Stomach smooth muscle (tissue), 2 donors: ENCODE data around the gene WDFY4.

ENCODE experiments used
- H3K27ac ChIP-seq: one replicate; pipeline ENCODE4 v1.7.0; 2013; ENCODE audit warnings: mild to moderate bottlenecking, low read length, inconsistent platforms
- H3K27me3 ChIP-seq, 2 donors: one replicate each; pipeline ENCODE4 v1.7.0; 2013; ENCODE audit warnings: low read length in 2 of 2; ENCODE audit not compliant: insufficient read depth in 2 of 2, control insufficient read depth in 1 of 2
- H3K36me3 ChIP-seq, 2 donors: one replicate each; pipeline ENCODE4 v1.7.0; 2013; ENCODE audit warnings: low read length in 2 of 2; ENCODE audit not compliant: control insufficient read depth in 2 of 2, insufficient read depth in 2 of 2
- H3K4me1 ChIP-seq: one replicate; pipeline ENCODE4 v1.7.0; 2013; ENCODE audit warnings: low read length; ENCODE audit not compliant: control insufficient read depth, insufficient read depth
- H3K4me3 ChIP-seq, 2 donors: one replicate each; pipeline ENCODE4 v1.7.0; 2013; ENCODE audit warnings: low read length in 2 of 2
- H3K9ac ChIP-seq, 2 donors: one replicate each; pipeline ENCODE4 v1.7.0; 2013; ENCODE audit warnings: low read length in 2 of 2, mild to moderate bottlenecking in 1 of 2
- H3K9me3 ChIP-seq, 2 donors: one replicate each; pipeline ENCODE4 v1.7.0; 2013; ENCODE audit warnings: low read length in 2 of 2; ENCODE audit not compliant: control insufficient read depth in 2 of 2
- donor health status: healthy.
- donor health status: Pancreatic carcinoma.

The WDFY4 gene

GRCh38 chr10:48973065-48973464, 288.4 kb downstream of the WDFY4 start:
- no peaks in the 10 kb centered on the region for H3K36me3 ChIP-seq
- peaks cover 3 to 4% of the 10 kb centered on the region in 2 donors for H3K27me3 ChIP-seq

GRCh38 chr10:48974510-48975156, 290.0 kb downstream of the WDFY4 start:
- Histone ChIP-seq H3K36me3 (no peaks in the 10 kb centered on the region), H3K9me3 (no peaks in the 10 kb centered on the region), H3K9ac (no peak overlapping the region), H3K4me1 (no peaks in the 10 kb centered on the region), H3K27me3 (peaks cover 0 to 3% of the 10 kb centered on the region in 2 donors), H3K4me3 (no peak overlapping the region), H3K27ac (no peak overlapping the region)

More at GRCh38 chr10:48973065-48973464, 288.4 kb downstream of the WDFY4 start:
- H3K4me3 ChIP-seq, result no peak overlapping the region
- no peaks in the 10 kb centered on the region for H3K9me3 ChIP-seq
- no peaks in the 10 kb centered on the region for H3K4me1 ChIP-seq
- no peak overlapping the region for H3K27ac ChIP-seq
- no peak overlapping the region for H3K9ac ChIP-seq

- H3K9ac ChIP-seq, result no peak overlapping the region
- H3K36me3 ChIP-seq, result no peaks in the 10 kb centered on the region
- H3K27ac ChIP-seq, result no peak overlapping the region
- no peaks in the 10 kb centered on the region for H3K4me1 ChIP-seq
- no peaks in the 10 kb centered on the region for H3K9me3 ChIP-seq
- H3K4me3 ChIP-seq, result no peak overlapping the region
- peaks cover 0 to 3% of the 10 kb centered on the region in 2 donors for H3K27me3 ChIP-seq
These were observed 291.5 kb downstream of the WDFY4 start for GRCh38 chr10:48976196-48976595.

GRCh38 chr10:48978318-48978717, 293.6 kb downstream of the WDFY4 start:
- Histone ChIP-seq H3K27me3 (peaks cover 0 to under 1% of the 10 kb centered on the region in 2 donors), H3K27ac (no peak overlapping the region), H3K4me1 (no peaks in the 10 kb centered on the region), H3K9ac (no peak overlapping the region), H3K36me3 (no peaks in the 10 kb centered on the region), H3K9me3 (no peaks in the 10 kb centered on the region), H3K4me3 (no peak overlapping the region)

- H3K27ac ChIP-seq, result no peak overlapping the region
- no peaks in the 10 kb centered on the region for H3K9me3 ChIP-seq
- no peaks in the 10 kb centered on the region for H3K27me3 ChIP-seq
- no peaks in the 10 kb centered on the region for H3K4me1 ChIP-seq
- H3K9ac ChIP-seq, result no peak overlapping the region
- no peaks in the 10 kb centered on the region for H3K36me3 ChIP-seq
- H3K4me3 ChIP-seq, result no peak overlapping the region
These were observed 296.7 kb downstream of the WDFY4 start for GRCh38 chr10:48981310-48981907.

- no peaks in the 10 kb centered on the region for H3K36me3 ChIP-seq
- H3K4me3 ChIP-seq, result no peak overlapping the region
- no peak overlapping the region for H3K9ac ChIP-seq
These were observed 297.9 kb downstream of the WDFY4 start for GRCh38 chr10:48982584-48982983.

GRCh38 chr10:48983648-48984351, 299.1 kb downstream of the WDFY4 start:
- no peak overlapping the region for H3K27ac ChIP-seq
- no peak overlapping the region for H3K4me3 ChIP-seq
- no peaks in the 10 kb centered on the region for H3K36me3 ChIP-seq
- no peaks in the 10 kb centered on the region for H3K9me3 ChIP-seq
- no peaks in the 10 kb centered on the region for H3K27me3 ChIP-seq
- H3K9ac ChIP-seq, result no peak overlapping the region
- no peaks in the 10 kb centered on the region for H3K4me1 ChIP-seq

More at GRCh38 chr10:48982584-48982983, 297.9 kb downstream of the WDFY4 start:
- H3K27me3 ChIP-seq, result no peaks in the 10 kb centered on the region
- no peaks in the 10 kb centered on the region for H3K4me1 ChIP-seq
- no peak overlapping the region for H3K27ac ChIP-seq
- H3K9me3 ChIP-seq, result no peaks in the 10 kb centered on the region

- Histone ChIP-seq H3K4me1 (no peaks in the 10 kb centered on the region), H3K9me3 (no peaks in the 10 kb centered on the region), H3K27ac (no peak overlapping the region), H3K9ac (no peak overlapping the region), H3K4me3 (no peak overlapping the region), H3K36me3 (no peaks in the 10 kb centered on the region), H3K27me3 (no peaks in the 10 kb centered on the region)
These were observed 301.0 kb downstream of the WDFY4 start for GRCh38 chr10:48985621-48986158.

- Histone ChIP-seq H3K9ac (no peak overlapping the region), H3K4me1 (no peaks in the 10 kb centered on the region), H3K4me3 (no peak overlapping the region), H3K27ac (no peak overlapping the region), H3K27me3 (no peaks in the 10 kb centered on the region), H3K36me3 (no peaks in the 10 kb centered on the region), H3K9me3 (no peaks in the 10 kb centered on the region)
These were observed 305.6 kb downstream of the WDFY4 start for GRCh38 chr10:48990226-48990625.

- H3K4me1 ChIP-seq, result no peaks in the 10 kb centered on the region
- H3K9me3 ChIP-seq, result no peaks in the 10 kb centered on the region
- H3K4me3 ChIP-seq, result no peak overlapping the region
- no peak overlapping the region for H3K9ac ChIP-seq
- H3K27ac ChIP-seq, result no peak overlapping the region
- no peaks in the 10 kb centered on the region for H3K36me3 ChIP-seq
- no peaks in the 10 kb centered on the region for H3K27me3 ChIP-seq
These were observed 309.0 kb downstream of the WDFY4 start for GRCh38 chr10:48993627-48994026.
